ENCODE data around the gene IVD. TPM values are rescaled to one million over a fixed set of nuclear protein-coding genes. Genes with fewer than 3 reads are reported as not detected.

IVD gene
- total and polyA plus RNA-seq, 2 donors (not counting 1 experiment from before 2014, with no cell fraction given) = 41.7 to 106 TPM

- Histone ChIP-seq H3K4me3 (ENCODE audit: control extremely low read depth in 1 of 5, extremely low read depth in 1 of 5, insufficient read depth in 1 of 5, low read depth in 2 of 5, low read length in 4 of 5) (no peak overlapping the region), H3K9me3 (ENCODE audit: control extremely low read depth in 1 of 3, control insufficient read depth in 2 of 3, insufficient read depth in 1 of 3, low read length in 2 of 3) (no peaks in the 10 kb centered on the region), H3K36me3 (replicated peaks in 1 of 2; ENCODE audit: control extremely low read depth in 1 of 2, control insufficient read depth in 1 of 2, extremely low read depth in 1 of 2, insufficient read depth in 2 of 2, low read length in 1 of 2) (peaks cover 0 to 46% of the 10 kb centered on the region in 2 experiments), H3K27me3 (replicated peaks in 1 of 4; ENCODE audit: control extremely low read depth in 1 of 4, control insufficient read depth in 3 of 4, insufficient read depth in 4 of 4, low read length in 3 of 4) (no peaks in the 10 kb centered on the region), H3K4me1 (ENCODE audit: control insufficient read depth in 2 of 2, insufficient read depth in 2 of 2, low read length in 2 of 2) (peaks cover 4 to 7% of the 10 kb centered on the region in 2 donors), H3K9ac (ENCODE audit: low read length) (no peak overlapping the region), H2AFZ (ENCODE audit: insufficient read depth, low read depth, low read length, poor library complexity, severe bottlenecking) (no peak overlapping the region), H3K4me2 (replicated peaks; ENCODE audit: low read depth, low read length, poor library complexity, severe bottlenecking) (no peak overlapping the region), H3K79me2 (ENCODE audit: control insufficient read depth, insufficient read depth, low read length) (no peaks in the 10 kb centered on the region), H3K27ac (ENCODE audit: low read length in 2 of 2) (no peak overlapping the region), H4K20me1 (ENCODE audit: control insufficient read depth, insufficient read depth, low read length, poor library complexity, severe bottlenecking) (no peaks in the 10 kb centered on the region)
- WGBS (ENCODE audit: insufficient coverage) = 95% methylated on average over 4 of the region's 10 CpGs
- Mint-ChIP-seq H3K4me1 (peaks cover 2% of the 10 kb centered on the region), H3K4me3 (no peak overlapping the region), H3K9me3 (ENCODE audit: insufficient read depth) (no peaks in the 10 kb centered on the region), H3K27ac (no peak overlapping the region), H3K27me3 (no peaks in the 10 kb centered on the region)
- intact Hi-C loops (cut with micrococcal nuclease) = no loop called here
- CTCF ChIA-PET = interaction anchor here (0.8 to 11.6 kb wide), 3 partner anchors 10 to 97 kb away, joined by 3 to 308 read pairs (median 3); partner anchors contain the start of gene CCDC9B
- ATAC-seq (ENCODE audit: low read depth) (no peak), DNase-seq (no peak)
- POLR2A ChIA-PET = no interaction called here
- TF ChIP-seq CTCF (IDR thresholded peaks at IDR 0.05) (no peak), EZH2 (IDR thresholded peaks at IDR 0.05; ENCODE audit: borderline replicate concordance, insufficient read depth, low read depth, low read length, poor library complexity, severe bottlenecking) (no peak)
Measured at GRCh38 chr15:40418126-40418525, 12.5 kb downstream of the IVD start.

- intact Hi-C loops (cut with micrococcal nuclease) = loop anchor here (5.0 to 10.0 kb wide), 2 partner anchors 635 to 733 kb away; partner anchors contain the start of gene FSIP1
- H3K27ac ChIP-seq (ENCODE audit: low read length in 2 of 2) = no peak overlapping the region
- H3K36me3 ChIP-seq (replicated peaks in 1 of 2; ENCODE audit: control extremely low read depth in 1 of 2, control insufficient read depth in 1 of 2, extremely low read depth in 1 of 2, insufficient read depth in 2 of 2, low read length in 1 of 2) = peaks cover 0 to 28% of the 10 kb centered on the region in 2 experiments
- 93% methylated on average over 7 of the region's 11 CpGs for WGBS (ENCODE audit: insufficient coverage)
- H3K79me2 ChIP-seq (ENCODE audit: control insufficient read depth, insufficient read depth, low read length) = no peaks in the 10 kb centered on the region
- H3K9me3 ChIP-seq (ENCODE audit: control extremely low read depth in 1 of 3, control insufficient read depth in 2 of 3, insufficient read depth in 1 of 3, low read length in 2 of 3) = no peaks in the 10 kb centered on the region
- H3K9ac ChIP-seq (ENCODE audit: low read length) = no peak overlapping the region
- Mint-ChIP-seq H3K4me3 (no peak overlapping the region), H3K27ac (no peak overlapping the region), H3K9me3 (ENCODE audit: insufficient read depth) (no peaks in the 10 kb centered on the region), H3K27me3 (no peaks in the 10 kb centered on the region), H3K4me1 (peaks cover 2% of the 10 kb centered on the region)
- H3K4me3 ChIP-seq (ENCODE audit: control extremely low read depth in 1 of 5, extremely low read depth in 1 of 5, insufficient read depth in 1 of 5, low read depth in 2 of 5, low read length in 4 of 5) = no peak overlapping the region
- H3K4me1 ChIP-seq (ENCODE audit: control insufficient read depth in 2 of 2, insufficient read depth in 2 of 2, low read length in 2 of 2) = peaks cover 4 to 7% of the 10 kb centered on the region in 2 donors
- ATAC-seq (ENCODE audit: low read depth) = no peak
- H2AFZ ChIP-seq (ENCODE audit: insufficient read depth, low read depth, low read length, poor library complexity, severe bottlenecking) = no peak overlapping the region
- H3K27me3 ChIP-seq (replicated peaks in 1 of 4; ENCODE audit: control extremely low read depth in 1 of 4, control insufficient read depth in 3 of 4, insufficient read depth in 4 of 4, low read length in 3 of 4) = no peaks in the 10 kb centered on the region
- H4K20me1 ChIP-seq (ENCODE audit: control insufficient read depth, insufficient read depth, low read length, poor library complexity, severe bottlenecking) = no peaks in the 10 kb centered on the region
- ChIA-PET CTCF (interaction anchor here (0.6 to 11.6 kb wide), 10 partner anchors 9 to 203 kb away, joined by 3 to 308 read pairs (median 20); partner anchors contain the start of genes CCDC9B, INAFM2 and IVD), POLR2A (no interaction called here)
- no peak for TF ChIP-seq CTCF (IDR thresholded peaks at IDR 0.05)
- TF ChIP-seq EZH2 (IDR thresholded peaks at IDR 0.05; ENCODE audit: borderline replicate concordance, insufficient read depth, low read depth, low read length, poor library complexity, severe bottlenecking) = no peak
- no peak overlapping the region for H3K4me2 ChIP-seq (replicated peaks; ENCODE audit: low read depth, low read length, poor library complexity, severe bottlenecking)
- no peak for DNase-seq
Measured at GRCh38 chr15:40420071-40420713, 14.6 kb downstream of the IVD start.
